Measurements from ENCODE around the gene GAS6. TPM values are rescaled to one million over a fixed set of nuclear protein-coding genes. Genes with fewer than 3 reads are reported as not detected.
A peak's percentile ranks its signal among the peaks of the same experiment; 100 is the strongest.
"Not testable (repeated sequence)": the region's sequence is repeated elsewhere in the genome, so short reads cannot be mapped to it uniquely, and the experiment has no call there.

The GAS6 gene
- total RNA-seq, 2 donors from 2014 or later = 206 to 254 TPM

DNA sequence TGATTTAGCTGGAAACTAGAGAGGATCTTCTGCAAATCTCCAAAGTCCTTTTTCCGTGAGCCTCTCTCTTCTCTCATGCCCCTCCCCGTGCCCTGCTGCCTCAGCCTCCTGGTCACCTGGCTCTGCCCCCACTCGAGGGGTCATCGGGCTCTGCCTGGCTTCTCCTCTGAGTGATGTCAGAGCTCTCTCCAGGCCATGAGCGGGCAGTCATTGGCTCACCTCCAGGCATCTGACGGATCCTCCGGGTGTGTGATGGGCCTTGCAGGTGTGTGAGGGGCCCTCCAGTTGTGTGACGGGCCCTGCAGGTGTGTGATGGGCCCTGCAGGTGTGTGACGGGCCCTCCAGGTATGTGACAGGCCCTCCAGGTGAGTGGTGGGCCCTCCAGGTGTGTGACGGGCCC lies 10.3 kb upstream of the GAS6 start:
- Histone ChIP-seq H3K4me1 (peaks cover 0 to 6% of the 10 kb centered on the region in 2 donors), H3K27ac (no peak overlapping the region), H3K4me3 (no peak overlapping the region), H3K9me3 (no peaks in the 10 kb centered on the region), H3K27me3 (no peaks in the 10 kb centered on the region), H3K36me3 (no peaks in the 10 kb centered on the region)
- DNase-seq (ENCODE audit: low spot score) = peak; percentile 28
- TF ChIP-seq, protein P1, sequence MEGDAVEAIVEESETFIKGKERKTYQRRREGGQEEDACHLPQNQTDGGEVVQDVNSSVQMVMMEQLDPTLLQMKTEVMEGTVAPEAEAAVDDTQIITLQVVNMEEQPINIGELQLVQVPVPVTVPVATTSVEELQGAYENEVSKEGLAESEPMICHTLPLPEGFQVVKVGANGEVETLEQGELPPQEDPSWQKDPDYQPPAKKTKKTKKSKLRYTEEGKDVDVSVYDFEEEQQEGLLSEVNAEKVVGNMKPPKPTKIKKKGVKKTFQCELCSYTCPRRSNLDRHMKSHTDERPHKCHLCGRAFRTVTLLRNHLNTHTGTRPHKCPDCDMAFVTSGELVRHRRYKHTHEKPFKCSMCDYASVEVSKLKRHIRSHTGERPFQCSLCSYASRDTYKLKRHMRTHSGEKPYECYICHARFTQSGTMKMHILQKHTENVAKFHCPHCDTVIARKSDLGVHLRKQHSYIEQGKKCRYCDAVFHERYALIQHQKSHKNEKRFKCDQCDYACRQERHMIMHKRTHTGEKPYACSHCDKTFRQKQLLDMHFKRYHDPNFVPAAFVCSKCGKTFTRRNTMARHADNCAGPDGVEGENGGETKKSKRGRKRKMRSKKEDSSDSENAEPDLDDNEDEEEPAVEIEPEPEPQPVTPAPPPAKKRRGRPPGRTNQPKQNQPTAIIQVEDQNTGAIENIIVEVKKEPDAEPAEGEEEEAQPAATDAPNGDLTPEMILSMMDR (IDR thresholded peaks at IDR 0.05) = no peak

DNA sequence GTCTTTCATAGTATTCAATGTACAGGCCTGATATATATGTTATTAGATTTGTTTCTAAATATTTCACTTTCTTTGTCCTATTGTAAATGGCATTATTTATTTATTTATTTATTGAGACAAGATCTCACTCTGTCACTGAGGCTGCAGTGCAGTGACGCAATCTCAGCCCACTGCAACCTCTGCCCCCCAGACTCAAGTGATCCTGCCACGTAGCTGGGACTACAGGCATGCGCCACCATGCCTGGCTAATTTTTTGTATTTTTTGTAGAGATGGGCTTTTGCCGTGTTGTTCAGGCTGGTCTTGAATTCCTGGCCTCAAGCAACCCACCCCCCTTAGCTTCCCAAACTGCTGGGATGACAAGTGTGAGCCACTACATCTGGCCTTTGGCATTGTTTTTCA lies 5.4 kb upstream of the GAS6 start:
- Histone ChIP-seq H3K27me3 (no peaks in the 10 kb centered on the region), H3K27ac (no peak overlapping the region), H3K36me3 (no peaks in the 10 kb centered on the region), H3K4me3 (no peak overlapping the region), H3K4me1 (peaks cover 0 to 7% of the 10 kb centered on the region in 2 donors), H3K9me3 (no peaks in the 10 kb centered on the region)
- TF ChIP-seq, protein P1 (IDR thresholded peaks at IDR 0.05) = no peak
- peak; percentile 4 for DNase-seq (ENCODE audit: low spot score)

GRCh38 chr13:113867913-113868312 lies 4.0 kb upstream of the GAS6 start:
- H3K27ac ChIP-seq, H3K4me1 ChIP-seq, H3K36me3 ChIP-seq, H3K9me3 ChIP-seq, H3K4me3 ChIP-seq, H3K27me3 ChIP-seq: not testable (repeated sequence)
- peak; percentile 11 for DNase-seq (ENCODE audit: low spot score)

DNA sequence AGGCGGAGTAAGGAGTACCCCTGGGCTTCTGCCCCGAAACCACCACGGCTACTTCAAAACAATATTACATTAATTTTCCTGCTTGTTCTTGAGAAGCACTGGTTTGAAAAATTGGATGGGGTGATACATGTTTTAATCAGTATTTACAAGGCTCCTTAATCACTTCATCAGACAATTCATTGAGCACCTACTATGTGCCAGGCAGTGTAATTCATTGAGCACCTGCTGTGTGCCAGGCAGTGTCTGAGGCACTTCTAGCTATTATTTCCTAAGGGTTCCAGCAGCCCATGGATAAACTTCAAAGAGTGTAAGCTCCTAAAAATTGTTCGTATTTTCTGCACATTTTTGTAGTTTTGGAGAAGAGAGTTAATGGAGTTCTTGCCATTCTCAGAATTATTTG lies 1.6 kb upstream of the GAS6 start:
- no peaks in the 10 kb centered on the region for H3K9me3 ChIP-seq
- no peak for DNase-seq (ENCODE audit: low spot score)
- no peak overlapping the region for H3K27ac ChIP-seq
- no peaks in the 10 kb centered on the region for H3K36me3 ChIP-seq
- peaks cover 0 to 34% of the 10 kb centered on the region in 2 donors for H3K4me1 ChIP-seq
- H3K4me3 ChIP-seq = no peak overlapping the region
- no peaks in the 10 kb centered on the region for H3K27me3 ChIP-seq
- TF ChIP-seq, protein P1 (IDR thresholded peaks at IDR 0.05) = no peak

- Histone ChIP-seq H3K4me1 (peaks cover 0 to 43% of the 10 kb centered on the region in 2 donors), H3K9me3 (no peaks in the 10 kb centered on the region), H3K4me3 (peak overlapping the region; percentile 74 to 81), H3K36me3 (no peaks in the 10 kb centered on the region), H3K27ac (peak overlapping the region; percentile 88 to 89), H3K27me3 (no peaks in the 10 kb centered on the region)
- DNase-seq (ENCODE audit: low spot score) = no peak
- TF ChIP-seq, protein P1 (IDR thresholded peaks at IDR 0.05) = no peak
Observed at GRCh38 chr13:113864273-113864890, 506 bp upstream of the GAS6 start.

- H3K4me1 ChIP-seq = peaks cover 0 to 45% of the 10 kb centered on the region in 2 donors
- peak overlapping the region; percentile 74 to 81 for H3K4me3 ChIP-seq
- no peaks in the 10 kb centered on the region for H3K27me3 ChIP-seq
- peak overlapping the region; percentile 84 to 89 for H3K27ac ChIP-seq
- TF ChIP-seq, protein P1 (IDR thresholded peaks at IDR 0.05) = no peak
- DNase-seq (ENCODE audit: low spot score) = no peak
- no peaks in the 10 kb centered on the region for H3K9me3 ChIP-seq
- no peaks in the 10 kb centered on the region for H3K36me3 ChIP-seq
Observed at GRCh38 chr13:113862931-113863523, 849 bp downstream of the GAS6 start.

Measured in right atrium auricular region (tissue), 2 donors.